H9 (cell line): Measurements from ENCODE around the gene C9orf72. TPM values are rescaled to one million over a fixed set of nuclear protein-coding genes. Genes with fewer than 3 reads are reported as not detected.
A peak's percentile ranks its signal among the peaks of the same experiment; 100 is the strongest.

Source experiments
- DNase-seq: peaks from one replicate; pipeline ENCODE4 v3.0.0-alpha.2; 2017
- H2AFZ ChIP-seq: one replicate; pipeline ENCODE4 v1.6.1; 2013; ENCODE audit warnings: mild to moderate bottlenecking, low read length, control low read depth, moderate library complexity
- H2AK5ac ChIP-seq: 2 replicates; pipeline ENCODE4 v1.6.1; 2013; ENCODE audit warnings: low read length, control low read depth, mixed read lengths; ENCODE audit not compliant: insufficient read length
- H2BK120ac ChIP-seq: one replicate; pipeline ENCODE4 v1.6.1; 2013; ENCODE audit warnings: low read depth, mild to moderate bottlenecking, low read length, control low read depth, inconsistent platforms; ENCODE audit not compliant: poor library complexity, severe bottlenecking
- H2BK12ac ChIP-seq: 2 replicates; pipeline ENCODE4 v1.6.1; 2013; ENCODE audit warnings: low read length, control low read depth, mixed read lengths, low read depth; ENCODE audit not compliant: insufficient read length
- H2BK15ac ChIP-seq: 2 replicates; pipeline ENCODE4 v1.6.1; 2013; ENCODE audit warnings: low read depth, low read length, control low read depth
- H2BK20ac ChIP-seq: one replicate; pipeline ENCODE4 v1.6.1; 2013; ENCODE audit warnings: low read depth, mild to moderate bottlenecking, low read length, control low read depth, inconsistent platforms; ENCODE audit not compliant: poor library complexity, severe bottlenecking
- H2BK5ac ChIP-seq: 2 replicates; pipeline ENCODE4 v1.6.1; 2013; ENCODE audit warnings: low read length, control low read depth, mixed read lengths; ENCODE audit not compliant: insufficient read length
- H3K14ac ChIP-seq: 2 replicates; pipeline ENCODE4 v1.6.1; 2013; ENCODE audit warnings: low read length, control low read depth; ENCODE audit not compliant: insufficient read depth
- H3K18ac ChIP-seq: 2 replicates; pipeline ENCODE4 v1.6.1; 2013; ENCODE audit warnings: low read depth, mild to moderate bottlenecking, mixed read lengths, low read length, control low read depth; ENCODE audit not compliant: insufficient read length
- H3K23ac ChIP-seq: 2 replicates; pipeline ENCODE4 v1.6.1; 2013; ENCODE audit warnings: low read length, control low read depth, mixed read lengths, low read depth; ENCODE audit not compliant: insufficient read length
- H3K23me2 ChIP-seq: 2 replicates; pipeline ENCODE4 v1.6.1; 2013; ENCODE audit warnings: low read depth, mild to moderate bottlenecking, mixed read lengths, low read length, control low read depth; ENCODE audit not compliant: insufficient read length, poor library complexity, severe bottlenecking
- H3K27ac ChIP-seq: 2 replicates; pipeline ENCODE4 v1.5.1; 2013; ENCODE audit warnings: low read length, control low read depth, mixed read lengths, low read depth; ENCODE audit not compliant: insufficient read length
- H3K27me3 ChIP-seq: 2 replicates; pipeline ENCODE4 v1.6.1; 2013; ENCODE audit warnings: low read length, control low read depth, inconsistent platforms; ENCODE audit not compliant: insufficient read depth
- H3K4ac ChIP-seq: 2 replicates; pipeline ENCODE4 v1.6.1; 2013; ENCODE audit warnings: low read depth, mild to moderate bottlenecking, control low read depth, inconsistent platforms, low read length, moderate library complexity
- H3K4me1 ChIP-seq: 2 replicates; pipeline ENCODE4 v1.6.1; 2013; ENCODE audit warnings: low read length, control low read depth, inconsistent platforms; ENCODE audit not compliant: insufficient read depth
- H3K4me2 ChIP-seq: 2 replicates; pipeline ENCODE4 v1.6.1; 2013; ENCODE audit warnings: low read length, control low read depth, mixed read lengths; ENCODE audit not compliant: insufficient read length, insufficient read depth
- H3K56ac ChIP-seq: 2 replicates; pipeline ENCODE4 v1.6.1; 2013; ENCODE audit warnings: low read depth, mild to moderate bottlenecking, mixed read lengths, low read length, control low read depth; ENCODE audit not compliant: insufficient read length
- H3K79me1 ChIP-seq: 2 replicates; pipeline ENCODE4 v1.6.1; 2013; ENCODE audit warnings: low read depth, mild to moderate bottlenecking, moderate library complexity, low read length, control low read depth, inconsistent platforms; ENCODE audit not compliant: insufficient read depth, poor library complexity, severe bottlenecking
- H3K79me2 ChIP-seq: 2 replicates; pipeline ENCODE4 v1.6.1; 2013; ENCODE audit warnings: low read length, control low read depth, inconsistent platforms; ENCODE audit not compliant: insufficient read depth
- H3K9ac ChIP-seq: 2 replicates; pipeline ENCODE4 v1.6.1; 2013; ENCODE audit warnings: low read length, control low read depth, mixed read lengths; ENCODE audit not compliant: insufficient read length; ENCODE audit errors: extremely low read depth
- H3K9me3 ChIP-seq: one replicate; pipeline ENCODE4 v1.6.1; 2013; ENCODE audit warnings: low read depth, low read length, inconsistent platforms; ENCODE audit not compliant: control insufficient read depth
- H3T11ph ChIP-seq: one replicate; pipeline ENCODE4 v1.6.1; 2013; ENCODE audit warnings: mild to moderate bottlenecking, low read length, control low read depth, inconsistent platforms
- H4K20me1 ChIP-seq: one replicate; pipeline ENCODE4 v1.6.1; 2013; ENCODE audit not compliant: control insufficient read depth, insufficient read length, insufficient read depth
- H4K5ac ChIP-seq: 2 replicates; pipeline ENCODE4 v1.6.1; 2013; ENCODE audit warnings: low read depth, mild to moderate bottlenecking, mixed read lengths, low read length, control low read depth; ENCODE audit not compliant: insufficient read length
- H4K8ac ChIP-seq: replicated peaks from 2 replicates; pipeline ENCODE4 v1.6.1; 2013; ENCODE audit warnings: low read length, control low read depth, mixed read lengths, low read depth; ENCODE audit not compliant: insufficient read length
- H4K91ac ChIP-seq: 2 replicates; pipeline ENCODE4 v1.6.1; 2013; ENCODE audit warnings: low read depth, mild to moderate bottlenecking, moderate library complexity, mixed read lengths, low read length, control low read depth; ENCODE audit not compliant: insufficient read length
- H3K27ac Mint-ChIP-seq, 3 experiments: 2 replicates in 2 of 3; 3 replicates in 1 of 3; pipeline ENCODE4 v1.8.0; 2020 to 2021; ENCODE audit warnings: mixed read lengths in 3 of 3, mild to moderate bottlenecking in 1 of 3, moderate library complexity in 1 of 3
- H3K27me3 Mint-ChIP-seq: 2 replicates; pipeline ENCODE4 v1.8.0; 2021; ENCODE audit warnings: low read depth, mild to moderate bottlenecking, moderate library complexity, mixed read lengths
- H3K36me3 Mint-ChIP-seq, 3 experiments: 2 replicates in 2 of 3; 3 replicates in 1 of 3; pipeline ENCODE4 v1.8.0; 2020 to 2021; ENCODE audit warnings: low read depth in 3 of 3, mixed read lengths in 3 of 3; ENCODE audit not compliant: insufficient read depth in 1 of 3
- H3K4me1 Mint-ChIP-seq, 2 experiments: 2 replicates each; pipeline ENCODE4 v1.8.0; 2020; ENCODE audit warnings: mixed read lengths in 2 of 2
- H3K4me3 Mint-ChIP-seq, 2 experiments: 2 replicates in 1 of 2; 3 replicates in 1 of 2; pipeline ENCODE4 v1.8.0; 2020 to 2021; ENCODE audit warnings: mild to moderate bottlenecking in 2 of 2, mixed read lengths in 2 of 2, moderate library complexity in 1 of 2
- H3K9me3 Mint-ChIP-seq, 2 experiments: 2 replicates in 1 of 2; 3 replicates in 1 of 2; pipeline ENCODE4 v1.8.0; 2020; ENCODE audit warnings: mild to moderate bottlenecking in 2 of 2, mixed read lengths in 2 of 2, moderate library complexity in 1 of 2
- WGBS: extraction: QIAGEN DNeasy Blood & Tissue Kit; methylation state at CpG from one replicate; pipeline ENCODE4 v1.1.7; 2013; ENCODE audit warnings: missing lambda C conversion rate, low lambda C conversion rate, mixed read lengths; ENCODE audit not compliant: insufficient read length; ENCODE audit errors: extremely low coverage; 5-methylcytosine and 5-hydroxymethylcytosine counted together
- total RNA-seq: library from RNA; stranded (reverse); gene quantifications from 2 replicates; pipeline ENCODE4 v1.2.1, GENCODE V29; 2021
- TF ChIP-seq, protein P1 (sequence below): fragments of 200-600 bp; sonication (generic); conservative IDR thresholded peaks from 3 replicates; pipeline ENCODE4 v1.8.0; 2021; ENCODE audit warnings: antibody characterized with exemption, mild to moderate bottlenecking

The C9orf72 gene
- total RNA-seq, 1 experiment from 2014 or later: 17.0 TPM

GRCh38 chr9:27499451-27499850, 73.8 kb downstream of the C9orf72 start:
- Histone ChIP-seq H2BK20ac (no peak overlapping the region), H3K27me3 (no peaks in the 10 kb centered on the region), H2AK5ac (no peak overlapping the region), H4K91ac (no peak overlapping the region), H3K9ac (no peak overlapping the region), H3K23ac (no peak overlapping the region), H3K18ac (no peak overlapping the region), H4K8ac (no peak overlapping the region), H2BK15ac (no peak overlapping the region), H3K4me1 (peaks cover 11% of the 10 kb centered on the region; the same call in 1 of the 2 replicates), H3K14ac (no peak overlapping the region), H2BK5ac (no peak overlapping the region), H3K4me2 (no peak overlapping the region), H3T11ph (no peak overlapping the region), H3K79me2 (no peaks in the 10 kb centered on the region; the same call in 1 of the 2 replicates), H2BK12ac (no peak overlapping the region), H4K5ac (no peak overlapping the region), H2BK120ac (no peak overlapping the region), H3K9me3 (no peaks in the 10 kb centered on the region), H3K56ac (no peak overlapping the region), H3K79me1 (peaks cover 4% of the 10 kb centered on the region), H3K23me2 (no peaks in the 10 kb centered on the region), H3K27ac (no peak overlapping the region), H3K4ac (no peak overlapping the region), H4K20me1 (no peaks in the 10 kb centered on the region), H2AFZ (no peak overlapping the region)
- H3K4me1 Mint-ChIP-seq: peaks cover 55 to 62% of the 10 kb centered on the region in 2 experiments
- TF ChIP-seq, protein P1, sequence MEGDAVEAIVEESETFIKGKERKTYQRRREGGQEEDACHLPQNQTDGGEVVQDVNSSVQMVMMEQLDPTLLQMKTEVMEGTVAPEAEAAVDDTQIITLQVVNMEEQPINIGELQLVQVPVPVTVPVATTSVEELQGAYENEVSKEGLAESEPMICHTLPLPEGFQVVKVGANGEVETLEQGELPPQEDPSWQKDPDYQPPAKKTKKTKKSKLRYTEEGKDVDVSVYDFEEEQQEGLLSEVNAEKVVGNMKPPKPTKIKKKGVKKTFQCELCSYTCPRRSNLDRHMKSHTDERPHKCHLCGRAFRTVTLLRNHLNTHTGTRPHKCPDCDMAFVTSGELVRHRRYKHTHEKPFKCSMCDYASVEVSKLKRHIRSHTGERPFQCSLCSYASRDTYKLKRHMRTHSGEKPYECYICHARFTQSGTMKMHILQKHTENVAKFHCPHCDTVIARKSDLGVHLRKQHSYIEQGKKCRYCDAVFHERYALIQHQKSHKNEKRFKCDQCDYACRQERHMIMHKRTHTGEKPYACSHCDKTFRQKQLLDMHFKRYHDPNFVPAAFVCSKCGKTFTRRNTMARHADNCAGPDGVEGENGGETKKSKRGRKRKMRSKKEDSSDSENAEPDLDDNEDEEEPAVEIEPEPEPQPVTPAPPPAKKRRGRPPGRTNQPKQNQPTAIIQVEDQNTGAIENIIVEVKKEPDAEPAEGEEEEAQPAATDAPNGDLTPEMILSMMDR: no peak
- no CpG with 5 or more reads among the region's 2 CpGs for WGBS
- H3K27ac Mint-ChIP-seq: 0 out of 7 replicates have a peak overlapping the region, but pooled peaks of 1 of the 3 experiments have one; percentile 30
- H3K4me3 Mint-ChIP-seq: no peak overlapping the region
- H3K27me3 Mint-ChIP-seq: no peaks in the 10 kb centered on the region
- H3K36me3 Mint-ChIP-seq: peaks cover 0 to 4% (median 0%) of the 10 kb centered on the region in 3 experiments; a peak in 5 of 7 replicates
- H3K9me3 Mint-ChIP-seq: peaks cover 0 to 3% of the 10 kb centered on the region in 2 experiments; a peak in 1 of 5 replicates
- DNase-seq: no peak
